ENCODE results near the gene SLC35D2. TPM values are rescaled to one million over a fixed set of nuclear protein-coding genes. Genes with fewer than 3 reads are reported as not detected.

Gene SLC35D2
- polyA plus RNA-seq, 1 donor from 2014 or later, result 0.07 TPM

DNA sequence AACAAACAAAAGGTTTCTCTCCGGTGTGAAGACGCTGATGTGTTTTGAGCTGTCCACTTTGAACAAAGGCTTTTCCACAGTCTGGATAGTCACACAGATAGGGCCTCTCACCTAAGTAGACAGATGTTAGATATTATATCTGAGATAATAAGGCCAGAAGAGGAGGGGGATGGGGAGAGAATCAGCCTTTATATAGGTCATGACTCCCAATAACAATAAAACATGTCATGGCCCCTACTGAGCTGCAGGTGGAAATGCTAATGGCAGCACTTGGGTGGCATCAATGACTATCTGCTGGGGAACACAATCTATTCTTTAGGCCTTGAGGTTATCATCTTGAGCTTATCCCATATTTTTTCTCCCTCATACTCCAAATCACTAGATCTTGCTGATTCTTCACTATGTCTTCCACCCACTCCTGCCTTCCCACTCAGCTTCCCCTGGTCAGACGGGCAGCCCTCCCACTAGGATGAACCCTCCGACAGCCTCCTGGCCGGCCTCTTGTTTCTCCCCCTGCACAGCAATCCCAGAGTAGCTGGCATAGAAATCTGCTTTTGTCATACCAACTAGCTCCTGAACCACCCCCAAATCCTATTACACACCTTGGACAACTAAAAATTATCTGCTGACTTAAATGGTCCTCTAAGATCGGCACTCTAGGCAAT, 11.5 kb upstream of the SLC35D2 start:
- TF ChIP-seq RAD21 (conservative IDR thresholded peaks at IDR 0.05) (no peak), SMC3 (conservative IDR thresholded peaks at IDR 0.05; ENCODE audit: poor library complexity) (no peak), POLR2AphosphoS5 (IDR thresholded peaks at IDR 0.05) (no peak), TAF1 (IDR thresholded peaks at IDR 0.05; ENCODE audit: low read depth) (no peak), EZH2 (IDR thresholded peaks at IDR 0.05; ENCODE audit: borderline replicate concordance, insufficient read depth, low read length, poor library complexity, severe bottlenecking) (no peak), MXI1 (conservative IDR thresholded peaks at IDR 0.05; ENCODE audit: poor library complexity, severe bottlenecking) (no peak), EP300 (conservative IDR thresholded peaks at IDR 0.05; ENCODE audit: poor library complexity, severe bottlenecking) (no peak)
- TF ChIP-seq, protein P1, sequence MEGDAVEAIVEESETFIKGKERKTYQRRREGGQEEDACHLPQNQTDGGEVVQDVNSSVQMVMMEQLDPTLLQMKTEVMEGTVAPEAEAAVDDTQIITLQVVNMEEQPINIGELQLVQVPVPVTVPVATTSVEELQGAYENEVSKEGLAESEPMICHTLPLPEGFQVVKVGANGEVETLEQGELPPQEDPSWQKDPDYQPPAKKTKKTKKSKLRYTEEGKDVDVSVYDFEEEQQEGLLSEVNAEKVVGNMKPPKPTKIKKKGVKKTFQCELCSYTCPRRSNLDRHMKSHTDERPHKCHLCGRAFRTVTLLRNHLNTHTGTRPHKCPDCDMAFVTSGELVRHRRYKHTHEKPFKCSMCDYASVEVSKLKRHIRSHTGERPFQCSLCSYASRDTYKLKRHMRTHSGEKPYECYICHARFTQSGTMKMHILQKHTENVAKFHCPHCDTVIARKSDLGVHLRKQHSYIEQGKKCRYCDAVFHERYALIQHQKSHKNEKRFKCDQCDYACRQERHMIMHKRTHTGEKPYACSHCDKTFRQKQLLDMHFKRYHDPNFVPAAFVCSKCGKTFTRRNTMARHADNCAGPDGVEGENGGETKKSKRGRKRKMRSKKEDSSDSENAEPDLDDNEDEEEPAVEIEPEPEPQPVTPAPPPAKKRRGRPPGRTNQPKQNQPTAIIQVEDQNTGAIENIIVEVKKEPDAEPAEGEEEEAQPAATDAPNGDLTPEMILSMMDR (IDR thresholded peaks at IDR 0.05; ENCODE audit: poor library complexity, severe bottlenecking), result no peak
- TF ChIP-seq, protein P2, sequence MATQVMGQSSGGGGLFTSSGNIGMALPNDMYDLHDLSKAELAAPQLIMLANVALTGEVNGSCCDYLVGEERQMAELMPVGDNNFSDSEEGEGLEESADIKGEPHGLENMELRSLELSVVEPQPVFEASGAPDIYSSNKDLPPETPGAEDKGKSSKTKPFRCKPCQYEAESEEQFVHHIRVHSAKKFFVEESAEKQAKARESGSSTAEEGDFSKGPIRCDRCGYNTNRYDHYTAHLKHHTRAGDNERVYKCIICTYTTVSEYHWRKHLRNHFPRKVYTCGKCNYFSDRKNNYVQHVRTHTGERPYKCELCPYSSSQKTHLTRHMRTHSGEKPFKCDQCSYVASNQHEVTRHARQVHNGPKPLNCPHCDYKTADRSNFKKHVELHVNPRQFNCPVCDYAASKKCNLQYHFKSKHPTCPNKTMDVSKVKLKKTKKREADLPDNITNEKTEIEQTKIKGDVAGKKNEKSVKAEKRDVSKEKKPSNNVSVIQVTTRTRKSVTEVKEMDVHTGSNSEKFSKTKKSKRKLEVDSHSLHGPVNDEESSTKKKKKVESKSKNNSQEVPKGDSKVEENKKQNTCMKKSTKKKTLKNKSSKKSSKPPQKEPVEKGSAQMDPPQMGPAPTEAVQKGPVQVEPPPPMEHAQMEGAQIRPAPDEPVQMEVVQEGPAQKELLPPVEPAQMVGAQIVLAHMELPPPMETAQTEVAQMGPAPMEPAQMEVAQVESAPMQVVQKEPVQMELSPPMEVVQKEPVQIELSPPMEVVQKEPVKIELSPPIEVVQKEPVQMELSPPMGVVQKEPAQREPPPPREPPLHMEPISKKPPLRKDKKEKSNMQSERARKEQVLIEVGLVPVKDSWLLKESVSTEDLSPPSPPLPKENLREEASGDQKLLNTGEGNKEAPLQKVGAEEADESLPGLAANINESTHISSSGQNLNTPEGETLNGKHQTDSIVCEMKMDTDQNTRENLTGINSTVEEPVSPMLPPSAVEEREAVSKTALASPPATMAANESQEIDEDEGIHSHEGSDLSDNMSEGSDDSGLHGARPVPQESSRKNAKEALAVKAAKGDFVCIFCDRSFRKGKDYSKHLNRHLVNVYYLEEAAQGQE (IDR thresholded peaks at IDR 0.05; ENCODE audit: borderline replicate concordance), result no peak
- H3K79me2 ChIP-seq (replicated peaks; ENCODE audit: insufficient read depth, low read length), result no peaks in the 10 kb centered on the region
- H2AFZ ChIP-seq (ENCODE audit: low read depth, low read length), result no peak overlapping the region
- H3K27ac ChIP-seq (ENCODE audit: low read length), result no peak overlapping the region
- H3K27me3 ChIP-seq (ENCODE audit: insufficient read depth, low read depth, low read length), result no peaks in the 10 kb centered on the region
- no peak overlapping the region for H3K4me2 ChIP-seq (ENCODE audit: low read length)
- no peak overlapping the region for H3K4me3 ChIP-seq (ENCODE audit: low read length)
- H3K36me3 ChIP-seq (ENCODE audit: insufficient read depth, low read length), result no peaks in the 10 kb centered on the region
- H4K20me1 ChIP-seq (ENCODE audit: insufficient read depth), result no peaks in the 10 kb centered on the region
- H3F3A ChIP-seq (ENCODE audit: insufficient read depth, low read length, poor library complexity, severe bottlenecking), result no peaks in the 10 kb centered on the region
- no peak overlapping the region for H3K9ac ChIP-seq (ENCODE audit: low read length)
- no peaks in the 10 kb centered on the region for H3K9me2 ChIP-seq (ENCODE audit: insufficient read depth, low read length)
- no peaks in the 10 kb centered on the region for H3K9me3 ChIP-seq (ENCODE audit: low read length)

DNA sequence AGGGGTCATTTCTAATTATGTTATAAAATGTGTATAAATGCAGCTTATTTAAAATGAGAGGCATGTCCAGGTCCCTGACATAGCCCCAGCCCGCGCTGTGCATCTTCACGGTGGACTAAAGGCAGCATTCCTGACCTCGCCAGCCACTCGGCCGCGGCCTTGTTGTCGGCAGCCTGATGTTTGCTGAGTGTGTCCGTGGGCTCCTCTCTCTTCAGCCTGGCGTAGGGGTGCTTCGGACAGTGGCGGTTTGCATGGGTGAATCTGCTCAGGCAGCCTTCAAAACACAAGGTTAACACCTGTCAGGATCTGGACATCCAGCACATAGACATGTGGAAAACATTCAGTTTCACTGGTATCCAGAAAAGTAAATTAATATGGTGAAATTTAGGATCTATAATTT, 8.8 kb upstream of the SLC35D2 start:
- Histone ChIP-seq H2AFZ (ENCODE audit: low read depth, low read length) (no peak overlapping the region), H3F3A (ENCODE audit: insufficient read depth, low read length, poor library complexity, severe bottlenecking) (no peaks in the 10 kb centered on the region), H3K27ac (ENCODE audit: low read length) (no peak overlapping the region), H3K79me2 (replicated peaks; ENCODE audit: insufficient read depth, low read length) (no peaks in the 10 kb centered on the region), H3K9me3 (ENCODE audit: low read length) (no peaks in the 10 kb centered on the region), H3K36me3 (ENCODE audit: insufficient read depth, low read length) (no peaks in the 10 kb centered on the region), H3K9ac (ENCODE audit: low read length) (no peak overlapping the region), H3K4me2 (ENCODE audit: low read length) (no peak overlapping the region), H4K20me1 (ENCODE audit: insufficient read depth) (no peaks in the 10 kb centered on the region), H3K27me3 (ENCODE audit: insufficient read depth, low read depth, low read length) (no peaks in the 10 kb centered on the region), H3K9me2 (ENCODE audit: insufficient read depth, low read length) (no peaks in the 10 kb centered on the region), H3K4me3 (ENCODE audit: low read length) (no peak overlapping the region)
- no peak for TF ChIP-seq SMC3 (conservative IDR thresholded peaks at IDR 0.05; ENCODE audit: poor library complexity)
- no peak for TF ChIP-seq RAD21 (conservative IDR thresholded peaks at IDR 0.05)
- TF ChIP-seq, protein P1 (IDR thresholded peaks at IDR 0.05; ENCODE audit: poor library complexity, severe bottlenecking), result no peak
- TF ChIP-seq EP300 (conservative IDR thresholded peaks at IDR 0.05; ENCODE audit: poor library complexity, severe bottlenecking), result no peak
- TF ChIP-seq POLR2AphosphoS5 (IDR thresholded peaks at IDR 0.05), result no peak
- TF ChIP-seq EZH2 (IDR thresholded peaks at IDR 0.05; ENCODE audit: borderline replicate concordance, insufficient read depth, low read length, poor library complexity, severe bottlenecking), result no peak
- TF ChIP-seq MXI1 (conservative IDR thresholded peaks at IDR 0.05; ENCODE audit: poor library complexity, severe bottlenecking), result no peak
- TF ChIP-seq, protein P2 (IDR thresholded peaks at IDR 0.05; ENCODE audit: borderline replicate concordance), result no peak
- no peak for TF ChIP-seq TAF1 (IDR thresholded peaks at IDR 0.05; ENCODE audit: low read depth)
